HepG2 (cell line): Measurements from ENCODE around the gene DNAJA3. TPM values are rescaled to one million over a fixed set of nuclear protein-coding genes. Genes with fewer than 3 reads are reported as not detected.

ENCODE experiments used
- ARID2 ChIP-seq: sonication (generic); formaldehyde crosslinking; IDR thresholded peaks from 2 replicates; pipeline ENCODE4 v1.8.1; 2022; ENCODE audit warnings: mild to moderate bottlenecking, missing genetic modification reagents, borderline replicate concordance
- ATF7 ChIP-seq, 2 experiments: fragments of 450-650 bp in 1 of 2; sonication (generic) in 1 of 2; formaldehyde crosslinking in 1 of 2; IDR thresholded peaks; 2 replicates each; pipeline versions ENCODE4 v1.4.0 to v1.6.1; 2016 to 2020; ENCODE audit warnings: antibody characterized with exemption in 1 of 2, mild to moderate bottlenecking in 1 of 2, missing genetic modification reagents in 1 of 2
- DMAP1 ChIP-seq: IDR thresholded peaks from 2 replicates; pipeline ENCODE4 v1.6.1; 2016
- HOXA5 ChIP-seq: sonication (generic); formaldehyde crosslinking; IDR thresholded peaks from 2 replicates; pipeline ENCODE4 v1.4.0; 2020; ENCODE audit warnings: missing genetic modification reagents
- HOXA9 ChIP-seq: sonication (generic); formaldehyde crosslinking; IDR thresholded peaks from 2 replicates; pipeline ENCODE4 v1.8.1; 2022; ENCODE audit warnings: missing genetic modification reagents, mild to moderate bottlenecking, moderate library complexity, borderline replicate concordance
- KMT2B ChIP-seq: IDR thresholded peaks from 2 replicates; pipeline ENCODE4 v1.6.1; 2016; ENCODE audit warnings: missing genetic modification reagents, missing compliant biosample characterization
- NBN ChIP-seq: fragments of 450-650 bp; conservative IDR thresholded peaks from 2 replicates; pipeline ENCODE4 v1.6.1; 2017
- NFYC ChIP-seq: IDR thresholded peaks from 2 replicates; pipeline ENCODE4 v1.6.1; 2016; ENCODE audit warnings: missing genetic modification reagents, missing compliant biosample characterization
- NR2F1 ChIP-seq, 2 experiments: fragments of 450-650 bp in 1 of 2; formaldehyde crosslinking in 1 of 2; IDR thresholded peaks; 2 replicates each; pipeline versions ENCODE4 v1.5.0 to v1.6.1; 2016 to 2020; ENCODE audit warnings: mild to moderate bottlenecking in 1 of 2, missing compliant biosample characterization in 1 of 2, missing genetic modification reagents in 1 of 2, moderate library complexity in 1 of 2
- ONECUT2 ChIP-seq: sonication (generic); formaldehyde crosslinking; IDR thresholded peaks from 2 replicates; pipeline ENCODE4 v1.4.0; 2020; ENCODE audit warnings: missing genetic modification reagents
- RAD21 ChIP-seq: fragments of 450-650 bp; formaldehyde crosslinking; IDR thresholded peaks from 2 replicates; pipeline ENCODE4 v1.5.0; 2020; ENCODE audit warnings: mild to moderate bottlenecking
- RBAK ChIP-seq: sonication (generic); formaldehyde crosslinking; IDR thresholded peaks from 2 replicates; pipeline ENCODE4 v1.5.1; 2020; ENCODE audit warnings: mild to moderate bottlenecking, missing genetic modification reagents
- RFX1 ChIP-seq: fragments of 450-650 bp; IDR thresholded peaks from 2 replicates; pipeline ENCODE4 v1.6.1; 2017
- SAP130 ChIP-seq: IDR thresholded peaks from 2 replicates; pipeline ENCODE4 v1.6.1; 2016; ENCODE audit warnings: low read depth
- SETDB1 ChIP-seq: sonication (generic); formaldehyde crosslinking; IDR thresholded peaks from 2 replicates; pipeline ENCODE4 v1.5.1; 2020; ENCODE audit warnings: missing genetic modification reagents, mild to moderate bottlenecking, borderline replicate concordance
- SIN3A ChIP-seq: IDR thresholded peaks from 2 replicates; pipeline ENCODE4 v1.6.1; 2011; ENCODE audit warnings: low read depth, mild to moderate bottlenecking, control low read depth, low read length, borderline replicate concordance
- SNAI1 ChIP-seq: sonication (generic); formaldehyde crosslinking; IDR thresholded peaks from 2 replicates; pipeline ENCODE4 v1.5.0; 2020; ENCODE audit warnings: mild to moderate bottlenecking, missing genetic modification reagents, borderline replicate concordance
- SNAPC2 ChIP-seq: sonication (generic); formaldehyde crosslinking; IDR thresholded peaks from 2 replicates; pipeline ENCODE4 v1.8.1; 2022; ENCODE audit warnings: mild to moderate bottlenecking, missing genetic modification reagents
- SOX5 ChIP-seq: IDR thresholded peaks from 2 replicates; pipeline ENCODE4 v1.6.1; 2016; ENCODE audit warnings: borderline replicate concordance
- TMF1 ChIP-seq: sonication (generic); formaldehyde crosslinking; IDR thresholded peaks from 2 replicates; pipeline ENCODE4 v1.8.1; 2022; ENCODE audit warnings: low read depth, missing genetic modification reagents
- ZC3H4 ChIP-seq: sonication (generic); formaldehyde crosslinking; IDR thresholded peaks from 2 replicates; pipeline ENCODE4 v1.4.0; 2020; ENCODE audit warnings: missing genetic modification reagents, borderline replicate concordance
- ZNF234 ChIP-seq: sonication (generic); formaldehyde crosslinking; conservative IDR thresholded peaks from 2 replicates; pipeline ENCODE4 v1.5.1; 2020; ENCODE audit warnings: mild to moderate bottlenecking, missing genetic modification reagents
- ZNF605 ChIP-seq: sonication (generic); formaldehyde crosslinking; IDR thresholded peaks from 2 replicates; pipeline ENCODE4 v1.8.0; 2022; ENCODE audit warnings: mild to moderate bottlenecking, missing genetic modification reagents
- polyA plus RNA-seq, 8 experiments: library from polyadenylated mRNA; depleted of rRNA in 3 of 8; stranded (reverse) in 7 of 8; unstranded in 1 of 8; fragments of >200 nt; fragmentation: Illumina TruSeq in 4 of 8; extraction: Trizol in 4 of 8; gene quantifications; 2 replicates each; pipeline versions ENCODE4 v1.2.1 to v1.2.3, GENCODE V29; 2011 to 2016; ENCODE audit warnings: low read depth in 4 of 8, missing spikeins in 1 of 8, mixed read lengths in 1 of 8; ENCODE audit not compliant: insufficient read depth in 1 of 8
- total RNA-seq, 5 experiments: library from RNA; depleted of rRNA; stranded (reverse); fragments of >200 nt; fragmentation: Illumina TruSeq; extraction: Trizol; gene quantifications; 2 replicates each; pipeline ENCODE4 v1.2.3, GENCODE V29; 2016; ENCODE audit warnings: low read depth in 1 of 5
- TF ChIP-seq, protein P1 (sequence below): sonication (generic); formaldehyde crosslinking; IDR thresholded peaks from one replicate; pipeline ENCODE4 v1.5.1; 2020; ENCODE audit warnings: mild to moderate bottlenecking, missing genetic modification reagents; ENCODE audit errors: not compliant biosample characterization
- TF ChIP-seq, protein P2 (sequence below): sonication (generic); formaldehyde crosslinking; IDR thresholded peaks from 2 replicates; pipeline ENCODE4 v1.4.0; 2020; ENCODE audit warnings: mild to moderate bottlenecking, missing genetic modification reagents

Gene DNAJA3
- total and polyA plus RNA-seq, 2 of the 13 experiments (the other 11 are each of a cell fraction or from before 2014, with no cell fraction given) = 77.0 to 83.3 TPM

DNA sequence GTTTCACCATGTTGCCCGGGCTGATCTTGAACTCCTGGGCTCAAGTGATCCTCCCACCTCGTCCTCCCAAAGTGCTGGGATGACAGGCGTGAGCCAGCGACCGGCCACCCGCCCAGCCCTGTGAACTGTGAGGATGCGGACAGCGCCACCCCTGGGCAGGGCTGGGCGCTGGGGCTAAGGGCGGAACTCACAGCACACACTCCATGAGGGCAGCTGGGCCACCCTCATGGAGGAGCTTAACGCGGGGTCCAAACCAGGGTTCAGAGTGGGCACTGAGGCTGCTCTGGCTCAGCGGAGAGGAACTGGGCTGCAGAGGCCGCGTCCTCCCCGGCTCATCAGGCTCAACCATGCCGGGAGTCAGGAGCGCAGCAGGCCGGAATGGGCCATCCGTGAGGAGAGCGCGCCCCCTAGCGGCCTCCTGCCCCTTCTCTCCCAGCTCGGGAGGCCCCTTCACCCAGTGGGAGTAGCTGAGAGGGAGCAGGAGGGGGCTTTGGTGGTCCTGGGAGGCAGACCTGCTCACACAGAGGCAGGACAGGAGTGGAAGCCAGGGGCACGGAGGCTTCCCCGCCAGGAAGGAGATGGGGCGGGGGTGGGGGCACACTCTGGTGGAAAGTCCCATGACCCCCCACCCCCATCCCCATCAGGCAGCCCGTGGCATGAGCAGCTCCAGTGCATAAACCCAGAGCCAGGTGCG, 23.1 kb upstream of the DNAJA3 start (continued):
- TF ChIP-seq, protein P1, sequence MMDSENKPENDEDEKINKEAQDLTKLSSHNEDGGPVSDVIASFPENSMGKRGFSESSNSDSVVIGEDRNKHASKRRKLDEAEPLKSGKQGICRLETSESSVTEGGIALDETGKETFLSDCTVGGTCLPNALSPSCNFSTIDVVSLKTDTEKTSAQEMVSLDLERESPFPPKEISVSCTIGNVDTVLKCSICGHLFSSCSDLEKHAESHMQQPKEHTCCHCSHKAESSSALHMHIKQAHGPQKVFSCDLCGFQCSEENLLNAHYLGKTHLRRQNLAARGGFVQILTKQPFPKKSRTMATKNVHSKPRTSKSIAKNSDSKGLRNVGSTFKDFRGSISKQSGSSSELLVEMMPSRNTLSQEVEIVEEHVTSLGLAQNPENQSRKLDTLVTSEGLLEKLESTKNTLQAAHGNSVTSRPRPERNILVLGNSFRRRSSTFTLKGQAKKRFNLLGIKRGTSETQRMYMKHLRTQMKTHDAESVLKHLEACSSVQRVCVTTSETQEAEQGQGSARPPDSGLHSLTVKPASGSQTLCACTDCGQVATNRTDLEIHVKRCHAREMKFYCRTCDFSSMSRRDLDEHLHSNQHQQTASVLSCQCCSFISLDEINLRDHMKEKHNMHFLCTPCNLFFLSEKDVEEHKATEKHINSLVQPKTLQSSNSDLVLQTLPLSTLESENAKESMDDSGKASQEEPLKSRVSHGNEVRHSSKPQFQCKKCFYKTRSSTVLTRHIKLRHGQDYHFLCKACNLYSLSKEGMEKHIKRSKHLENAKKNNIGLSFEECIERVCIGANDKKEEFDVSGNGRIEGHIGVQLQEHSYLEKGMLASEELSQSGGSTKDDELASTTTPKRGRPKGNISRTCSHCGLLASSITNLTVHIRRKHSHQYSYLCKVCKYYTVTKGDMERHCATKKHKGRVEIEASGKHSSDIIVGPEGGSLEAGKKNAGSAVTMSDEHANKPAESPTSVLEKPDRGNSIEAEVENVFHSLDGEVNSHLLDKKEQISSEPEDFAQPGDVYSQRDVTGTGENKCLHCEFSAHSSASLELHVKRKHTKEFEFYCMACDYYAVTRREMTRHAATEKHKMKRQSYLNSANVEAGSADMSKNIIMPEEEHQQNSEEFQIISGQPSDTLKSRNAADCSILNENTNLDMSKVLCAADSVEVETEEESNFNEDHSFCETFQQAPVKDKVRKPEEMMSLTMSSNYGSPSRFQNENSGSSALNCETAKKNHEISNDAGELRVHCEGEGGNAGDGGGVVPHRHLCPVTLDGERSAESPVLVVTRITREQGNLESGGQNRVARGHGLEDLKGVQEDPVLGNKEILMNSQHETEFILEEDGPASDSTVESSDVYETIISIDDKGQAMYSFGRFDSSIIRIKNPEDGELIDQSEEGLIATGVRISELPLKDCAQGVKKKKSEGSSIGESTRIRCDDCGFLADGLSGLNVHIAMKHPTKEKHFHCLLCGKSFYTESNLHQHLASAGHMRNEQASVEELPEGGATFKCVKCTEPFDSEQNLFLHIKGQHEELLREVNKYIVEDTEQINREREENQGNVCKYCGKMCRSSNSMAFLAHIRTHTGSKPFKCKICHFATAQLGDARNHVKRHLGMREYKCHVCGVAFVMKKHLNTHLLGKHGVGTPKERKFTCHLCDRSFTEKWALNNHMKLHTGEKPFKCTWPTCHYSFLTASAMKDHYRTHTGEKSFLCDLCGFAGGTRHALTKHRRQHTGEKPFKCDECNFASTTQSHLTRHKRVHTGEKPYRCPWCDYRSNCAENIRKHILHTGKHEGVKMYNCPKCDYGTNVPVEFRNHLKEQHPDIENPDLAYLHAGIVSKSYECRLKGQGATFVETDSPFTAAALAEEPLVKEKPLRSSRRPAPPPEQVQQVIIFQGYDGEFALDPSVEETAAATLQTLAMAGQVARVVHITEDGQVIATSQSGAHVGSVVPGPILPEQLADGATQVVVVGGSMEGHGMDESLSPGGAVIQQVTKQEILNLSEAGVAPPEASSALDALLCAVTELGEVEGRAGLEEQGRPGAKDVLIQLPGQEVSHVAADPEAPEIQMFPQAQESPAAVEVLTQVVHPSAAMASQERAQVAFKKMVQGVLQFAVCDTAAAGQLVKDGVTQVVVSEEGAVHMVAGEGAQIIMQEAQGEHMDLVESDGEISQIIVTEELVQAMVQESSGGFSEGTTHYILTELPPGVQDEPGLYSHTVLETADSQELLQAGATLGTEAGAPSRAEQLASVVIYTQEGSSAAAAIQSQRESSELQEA (CRISPR knock-in tag) = no peak
- TF ChIP-seq SOX5 (CRISPR knock-in tag) = no peak
- no peak; the same call in 1 of the 2 replicates for TF ChIP-seq SAP130 (CRISPR knock-in tag)
- no peak for TF ChIP-seq NFYC (CRISPR knock-in tag)
- TF ChIP-seq SIN3A = no peak
- no peak for TF ChIP-seq NBN
- no peak for TF ChIP-seq TMF1 (CRISPR knock-in tag)
- no peak for TF ChIP-seq ZC3H4 (CRISPR knock-in tag)
- no peak for TF ChIP-seq KMT2B (CRISPR knock-in tag)
- TF ChIP-seq RBAK (CRISPR knock-in tag) = no peak; the same call in 1 of the 2 replicates
- TF ChIP-seq ONECUT2 (CRISPR knock-in tag) = no peak
- no peak for TF ChIP-seq RFX1
- TF ChIP-seq ATF7 (IDR thresholded peaks at IDR 0.05) = no peak
- TF ChIP-seq ATF7 (CRISPR knock-in tag; IDR thresholded peaks at IDR 0.05) = no peak
- TF ChIP-seq, protein P2, sequence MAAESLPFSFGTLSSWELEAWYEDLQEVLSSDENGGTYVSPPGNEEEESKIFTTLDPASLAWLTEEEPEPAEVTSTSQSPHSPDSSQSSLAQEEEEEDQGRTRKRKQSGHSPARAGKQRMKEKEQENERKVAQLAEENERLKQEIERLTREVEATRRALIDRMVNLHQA = no peak
- TF ChIP-seq HOXA5 = 0 out of 2 replicates have a peak, but pooled peaks have one; percentile 47
- no peak for TF ChIP-seq SNAPC2 (CRISPR knock-in tag)
- TF ChIP-seq DMAP1 (CRISPR knock-in tag) = no peak
- TF ChIP-seq SNAI1 (CRISPR knock-in tag) = no peak
- no peak for TF ChIP-seq SETDB1 (CRISPR knock-in tag)
- TF ChIP-seq ZNF605 (CRISPR knock-in tag) = no peak
- no peak for TF ChIP-seq ZNF234 (CRISPR knock-in tag)
- TF ChIP-seq HOXA9 (CRISPR knock-in tag) = no peak
- no peak for TF ChIP-seq ARID2 (CRISPR knock-in tag)
- TF ChIP-seq NR2F1 (CRISPR knock-in tag; IDR thresholded peaks at IDR 0.05) = no peak
- TF ChIP-seq RAD21 (CRISPR knock-in tag) = peak; percentile 99
